Activated T-cell treated with anti-CD3 and anti-CD28 coated beads, Interleukin-2, amount 50 U/mL, for 48 hours (primary cell): Measurements from ENCODE around the gene PNPLA1.

Source experiments
- DNase-seq, 2 experiments: peaks; one replicate each; pipeline ENCODE4 v3.0.0-alpha.2; 2020

Gene PNPLA1

GRCh38 chr6:36285797-36286196 lies 15.9 kb downstream of the PNPLA1 start:
- DNase-seq, result no peak

DNA sequence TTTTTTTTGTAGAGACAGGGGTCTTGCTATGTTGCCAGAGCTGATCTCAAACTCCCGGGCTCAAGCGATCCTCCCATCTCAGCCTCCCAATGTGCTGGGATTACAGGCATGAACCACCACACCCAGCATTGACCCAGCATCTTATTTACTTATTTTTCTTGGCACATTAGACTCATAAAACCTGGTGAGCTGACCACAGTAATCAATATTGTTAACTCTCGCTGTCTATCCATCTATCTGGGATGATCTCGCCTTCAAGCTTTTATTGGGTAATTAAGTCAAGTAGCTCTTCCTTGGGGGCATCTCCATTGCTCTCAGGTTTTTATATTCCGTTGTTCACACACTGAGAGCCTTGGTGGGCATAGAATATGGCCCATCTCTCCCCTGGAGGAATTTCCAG lies 17.0 kb downstream of the PNPLA1 start:
- no peak for DNase-seq

DNA sequence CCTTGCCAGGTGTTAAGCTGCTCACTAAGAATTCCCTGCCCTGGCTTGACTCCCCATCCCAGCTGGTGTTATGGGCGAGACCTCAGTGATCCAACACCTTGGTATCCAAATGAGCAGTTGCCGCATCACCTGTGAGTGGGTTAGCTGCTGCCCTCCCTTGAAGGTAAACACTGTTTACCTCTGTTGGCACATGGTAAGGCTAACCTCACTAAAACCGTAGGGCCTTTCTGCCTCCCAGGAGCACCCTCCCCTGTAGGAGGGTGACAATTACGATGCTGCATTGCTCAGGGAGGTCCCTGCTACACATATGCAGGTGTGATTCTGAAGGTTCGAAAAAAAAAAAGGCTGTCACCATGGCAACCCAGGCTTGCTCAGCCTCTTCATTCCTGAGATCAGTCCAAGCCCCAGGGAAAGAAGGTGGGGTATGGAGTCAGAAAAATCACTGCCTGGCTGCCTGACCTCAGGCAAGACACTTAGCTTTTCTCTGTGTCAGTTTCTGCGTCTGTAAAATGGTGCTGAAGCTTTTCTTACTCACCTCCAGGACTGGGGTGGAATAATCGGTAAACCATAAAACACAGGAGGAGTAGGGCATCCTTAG lies 19.5 kb downstream of the PNPLA1 start:
- DNase-seq, result no peak

GRCh38 chr6:36290668-36291620 lies 21.1 kb downstream of the PNPLA1 start:
- no peak for DNase-seq

GRCh38 chr6:36292170-36292569 lies 22.3 kb downstream of the PNPLA1 start:
- DNase-seq, result no peak

GRCh38 chr6:36296240-36296639 lies 26.4 kb downstream of the PNPLA1 start:
- no peak for DNase-seq

DNA sequence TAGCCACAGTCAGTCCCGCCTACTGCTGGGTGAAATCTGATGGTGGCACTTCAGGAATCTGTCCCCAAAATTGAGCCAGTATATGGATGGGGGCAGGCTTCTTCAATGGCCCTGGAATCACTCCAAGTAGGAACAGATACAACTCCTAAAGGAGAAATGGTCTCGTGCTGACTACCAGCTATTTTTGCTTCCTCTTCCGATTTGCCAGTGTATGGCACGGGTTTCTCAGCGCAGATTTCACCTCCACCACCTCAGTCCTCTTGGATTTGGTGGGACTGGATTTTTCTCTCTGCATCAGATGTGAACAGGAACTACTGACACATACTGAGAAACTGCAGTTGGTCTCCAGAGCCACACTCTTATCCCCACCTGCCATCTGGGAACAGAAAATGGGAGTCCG lies 27.2 kb downstream of the PNPLA1 start:
- DNase-seq, result no peak

DNA sequence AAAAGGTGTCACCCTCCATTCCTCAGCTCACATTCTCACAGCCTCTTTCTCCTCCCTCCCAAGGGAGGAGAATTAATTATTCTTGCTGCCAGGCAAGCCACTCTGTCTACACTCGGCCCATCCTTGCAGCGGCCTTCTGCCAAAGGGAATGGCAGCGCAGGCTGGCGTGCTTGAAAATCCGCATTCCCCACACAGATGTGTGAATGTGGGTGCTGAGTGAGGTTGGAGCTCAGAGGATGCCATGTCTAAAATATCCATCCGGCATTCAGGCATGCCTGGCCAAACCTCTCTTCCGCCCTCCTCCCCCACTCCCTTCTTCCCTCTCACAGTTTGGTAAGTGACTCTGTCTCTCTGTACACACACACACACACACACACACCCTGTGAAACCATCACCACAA lies 27.7 kb downstream of the PNPLA1 start:
- no peak for DNase-seq

- no peak for DNase-seq
Observed at GRCh38 chr6:36298027-36298426, 28.2 kb downstream of the PNPLA1 start.

- DNase-seq, result no peak
Observed at GRCh38 chr6:36301085-36301658, 31.3 kb downstream of the PNPLA1 start.

DNA sequence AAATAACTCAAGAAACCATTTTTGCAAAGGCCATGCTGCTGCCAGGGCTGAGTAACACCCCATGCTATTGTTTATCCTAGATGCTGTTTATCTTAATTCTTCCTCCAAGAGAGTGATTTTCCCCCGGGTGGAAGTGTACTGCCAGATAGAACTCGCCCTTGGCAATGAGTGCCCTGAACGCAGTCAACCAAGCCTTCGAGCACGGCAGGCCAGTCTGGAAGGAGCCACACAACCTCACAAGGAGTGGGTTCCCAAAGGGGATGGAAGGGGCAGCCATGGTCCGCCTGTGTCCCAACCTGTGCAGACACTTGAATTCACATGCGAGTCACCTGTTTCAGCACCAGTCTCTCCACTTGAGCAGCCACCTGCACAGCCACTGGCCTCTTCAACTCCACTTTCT lies 31.9 kb downstream of the PNPLA1 start:
- no peak for DNase-seq

- peak; percentile 93 to 96 for DNase-seq
Observed at GRCh38 chr6:36302227-36302976, 32.5 kb downstream of the PNPLA1 start.

- DNase-seq, result no peak
Observed at GRCh38 chr6:36305885-36306284, 36.0 kb downstream of the PNPLA1 start.

DNA sequence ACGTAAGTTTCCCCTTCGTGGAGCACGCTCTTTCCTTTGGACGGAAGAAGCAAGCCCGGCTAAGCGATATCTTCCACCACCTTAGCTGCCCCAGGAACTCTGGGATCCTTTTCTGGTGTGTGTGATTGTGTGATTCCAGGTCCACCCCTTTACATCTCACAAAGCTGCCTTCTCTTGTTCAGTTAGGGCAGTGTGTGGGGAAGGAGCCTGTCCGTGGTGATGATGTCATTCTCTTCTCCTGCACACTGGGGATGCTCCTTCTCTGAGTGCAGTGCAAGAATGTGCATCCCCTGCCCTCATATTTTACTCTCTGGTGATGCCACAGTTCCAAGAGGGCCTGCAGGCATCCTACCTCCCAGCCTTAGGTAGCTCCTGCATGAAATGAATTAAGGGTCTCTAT lies 36.5 kb downstream of the PNPLA1 start:
- DNase-seq, result no peak

GRCh38 chr6:36308514-36308913 lies 38.7 kb downstream of the PNPLA1 start:
- no peak for DNase-seq

GRCh38 chr6:36309203-36309602 lies 39.3 kb downstream of the PNPLA1 start:
- DNase-seq, result no peak

GRCh38 chr6:36309900-36310299 lies 40.0 kb downstream of the PNPLA1 start:
- no peak for DNase-seq

GRCh38 chr6:36312854-36313648 lies 43.2 kb downstream of the PNPLA1 start:
- DNase-seq, result no peak

DNA sequence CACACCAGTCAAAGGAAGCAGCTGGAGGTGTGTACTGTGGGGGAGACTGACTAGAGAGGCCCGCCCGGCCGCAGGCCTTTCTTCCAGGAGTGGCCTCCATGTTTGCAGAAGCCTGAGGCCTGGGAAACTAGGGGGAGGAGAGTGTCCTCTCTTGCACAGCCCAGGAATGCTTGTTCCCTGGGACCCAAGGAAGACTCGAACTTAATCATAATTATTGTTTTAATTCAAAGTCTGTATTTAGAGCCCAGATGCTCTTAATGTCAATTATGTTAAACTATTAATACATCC lies 43.7 kb downstream of the PNPLA1 start:
- no peak for DNase-seq

DNA sequence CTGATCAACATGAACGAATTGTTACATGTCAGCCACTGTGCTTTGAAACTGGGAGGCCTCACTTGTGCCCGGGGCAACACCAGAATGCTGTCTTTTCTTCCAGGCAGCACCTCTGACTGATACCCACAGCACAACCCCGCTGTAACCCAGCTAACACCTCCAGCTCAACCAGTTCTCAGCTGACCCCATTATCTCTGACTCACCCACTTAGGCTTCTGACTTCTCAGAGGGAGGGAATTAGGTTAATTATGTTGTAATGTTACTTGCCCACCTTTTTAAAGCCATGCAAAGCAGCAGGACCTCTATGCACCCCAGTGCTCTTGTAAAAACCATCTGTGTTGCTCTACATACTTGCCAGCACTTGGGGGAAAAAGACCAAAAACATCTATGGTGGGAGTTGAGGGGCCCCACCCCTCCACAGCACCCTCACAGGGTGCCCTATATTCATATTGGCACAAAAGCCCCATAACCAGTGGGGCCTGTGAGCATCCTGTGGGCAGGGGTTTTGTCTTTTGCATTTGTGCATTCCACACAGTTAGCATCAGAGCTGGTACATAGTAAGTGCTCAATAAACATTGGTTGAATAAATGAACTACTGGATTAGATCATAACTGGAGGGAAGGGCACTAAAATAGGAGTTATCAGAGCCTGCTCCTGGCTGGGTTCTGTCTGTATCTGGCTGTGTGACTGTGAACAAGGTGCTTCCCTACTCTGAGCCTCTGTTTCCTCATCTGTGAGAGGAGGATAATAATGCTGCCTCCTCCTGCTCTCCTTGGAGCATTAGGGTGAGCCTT lies 44.6 kb downstream of the PNPLA1 start:
- no peak for DNase-seq

DNA sequence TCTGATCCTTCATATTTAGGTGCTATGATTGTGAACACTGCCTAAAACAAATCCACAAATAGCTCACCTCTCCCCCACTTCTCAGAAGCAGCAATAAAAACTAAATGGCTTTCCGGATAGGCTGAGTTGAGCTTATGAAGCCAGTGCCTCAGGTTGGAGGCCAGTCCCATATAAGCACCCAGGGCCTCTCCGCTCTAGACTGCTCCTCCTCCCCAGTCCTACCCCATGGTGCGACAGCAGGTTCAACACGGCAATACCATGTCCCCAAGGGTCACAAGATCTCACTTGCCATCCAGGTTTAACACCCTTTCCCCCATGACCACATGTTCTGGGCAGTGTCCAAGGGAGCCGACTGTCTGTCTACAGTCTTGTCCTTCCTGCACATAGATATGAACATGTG lies 46.1 kb downstream of the PNPLA1 start:
- DNase-seq, result no peak

GRCh38 chr6:36317623-36318022 lies 47.8 kb downstream of the PNPLA1 start:
- no peak for DNase-seq
